Measurements from ENCODE around the gene MNAT1. TPM values are rescaled to one million over a fixed set of nuclear protein-coding genes. Genes with fewer than 3 reads are reported as not detected.

The MNAT1 gene
- total and polyA plus RNA-seq, 2 experiments from 2014 or later: 51.6 to 85.0 TPM

- Histone ChIP-seq H4K20me1 (replicated peaks; ENCODE audit: insufficient read depth) (peaks cover under 1% of the 10 kb centered on the region; the same call in 1 of the 2 replicates), H3K4me3 (no peak overlapping the region), H3K4me2 (no peak overlapping the region), H3K79me2 (replicated peaks; ENCODE audit: insufficient read depth) (no peaks in the 10 kb centered on the region; the same call in 1 of the 2 replicates), H3K27me3 (ENCODE audit: insufficient read depth) (no peaks in the 10 kb centered on the region), H3K9me2 (ENCODE audit: insufficient read depth) (no peaks in the 10 kb centered on the region), H3K4me1 (ENCODE audit: insufficient read depth) (peaks cover 7% of the 10 kb centered on the region; the same call in 1 of the 2 replicates), H3K27ac (ENCODE audit: low read depth) (no peak overlapping the region), H3K36me3 (ENCODE audit: insufficient read depth) (no peaks in the 10 kb centered on the region), H3F3A (replicated peaks; ENCODE audit: low read depth) (no peaks in the 10 kb centered on the region), H2AFZ (no peak overlapping the region)
- no peak for DNase-seq (ENCODE audit: low spot score)
- no peak for TF ChIP-seq EZH2phosphoT487 (IDR thresholded peaks at IDR 0.05; ENCODE audit: unreplicated experiment)
- no peak for TF ChIP-seq ETS1 (IDR thresholded peaks at IDR 0.05)
- no peak for TF ChIP-seq JUNB (IDR thresholded peaks at IDR 0.05; ENCODE audit: unreplicated experiment)
- no peak for TF ChIP-seq CTCF (conservative IDR thresholded peaks at IDR 0.05; ENCODE audit: low read depth in 2 of 2)
- TF ChIP-seq STAT1 (IDR thresholded peaks at IDR 0.05; ENCODE audit: unreplicated experiment): no peak
- TF ChIP-seq ZNF114 (CRISPR knock-in tag; IDR thresholded peaks at IDR 0.05): no peak
- TF ChIP-seq POLR2AphosphoS5 (IDR thresholded peaks at IDR 0.05; ENCODE audit: low read depth): no peak
- Mint-ChIP-seq H3K4me3 (no peak overlapping the region), H3K9me3 (no peaks in the 10 kb centered on the region), H3K4me1 (peaks cover 23% of the 10 kb centered on the region; the same call in 2 of the 3 replicates), H3K27ac (no peak overlapping the region), H3K27me3 (ENCODE audit: insufficient read depth, low read depth, poor library complexity) (no peaks in the 10 kb centered on the region), H3K36me3 (ENCODE audit: low read depth) (no peaks in the 10 kb centered on the region)
- ATAC-seq: no peak
These were observed 209.6 kb downstream of the MNAT1 start for GRCh38 chr14:60944204-60944603.

- DNase-seq (ENCODE audit: low spot score): no peak
- TF ChIP-seq ZNF462 (CRISPR knock-in tag; IDR thresholded peaks at IDR 0.05) (no peak), CREB1 (CRISPR knock-in tag; IDR thresholded peaks at IDR 0.05; ENCODE audit: low read depth) (no peak), EZH2phosphoT487 (IDR thresholded peaks at IDR 0.05; ENCODE audit: unreplicated experiment) (no peak), ZNF331 (CRISPR knock-in tag; IDR thresholded peaks at IDR 0.05; ENCODE audit: low read depth) (no peak), POLR2AphosphoS5 (IDR thresholded peaks at IDR 0.05; ENCODE audit: low read depth) (no peak), STAT1 (IDR thresholded peaks at IDR 0.05; ENCODE audit: unreplicated experiment) (no peak), ETS1 (IDR thresholded peaks at IDR 0.05) (no peak)
These were observed 211.4 kb downstream of the MNAT1 start for GRCh38 chr14:60945984-60946383.

More at GRCh38 chr14:60945984-60946383, 211.4 kb downstream of the MNAT1 start:
- no peaks in the 10 kb centered on the region for H3K27me3 Mint-ChIP-seq (ENCODE audit: insufficient read depth, low read depth, poor library complexity)
- Histone ChIP-seq H3K79me2 (replicated peaks; ENCODE audit: insufficient read depth) (no peaks in the 10 kb centered on the region), H4K20me1 (replicated peaks; ENCODE audit: insufficient read depth) (no peaks in the 10 kb centered on the region; the same call in 1 of the 2 replicates), H3K4me1 (ENCODE audit: insufficient read depth) (peaks cover 7% of the 10 kb centered on the region; the same call in 1 of the 2 replicates), H3K27me3 (ENCODE audit: insufficient read depth) (no peaks in the 10 kb centered on the region), H3K9me2 (ENCODE audit: insufficient read depth) (no peaks in the 10 kb centered on the region), H3F3A (replicated peaks; ENCODE audit: low read depth) (no peaks in the 10 kb centered on the region), H3K4me2 (no peak overlapping the region), H3K4me3 (no peak overlapping the region), H3K27ac (ENCODE audit: low read depth) (no peak overlapping the region), H3K36me3 (ENCODE audit: insufficient read depth) (no peaks in the 10 kb centered on the region), H2AFZ (no peak overlapping the region)
- H3K27ac Mint-ChIP-seq: peak overlapping the region; percentile 7; the same call in 1 of the 2 replicates
- H3K36me3 Mint-ChIP-seq (ENCODE audit: low read depth): no peaks in the 10 kb centered on the region
- no peaks in the 10 kb centered on the region for H3K9me3 Mint-ChIP-seq
- no peak overlapping the region for H3K4me3 Mint-ChIP-seq
- peaks cover 21% of the 10 kb centered on the region; the same call in 2 of the 3 replicates for H3K4me1 Mint-ChIP-seq
- no peak for ATAC-seq
